ENCODE measurements around the gene RPL19.
A peak's percentile ranks its signal among the peaks of the same experiment; 100 is the strongest.
"Not testable (repeated sequence)": the region's sequence is repeated elsewhere in the genome, so short reads cannot be mapped to it uniquely, and the experiment has no call there.

RPL19 gene

GRCh38 chr17:39200070-39200879 is at the start of gene RPL19:
Gene RPL19, plus strand, starts transcription at chr17:39200283. Its CDS starts 62 bp downstream, at chr17:39200345.
- DNase-seq (ENCODE audit: low spot score), result no peak

GRCh38 chr17:39150795-39151149 is 49.3 kb upstream of the RPL19 start:
- no peak for DNase-seq (ENCODE audit: low spot score)

- no peak for DNase-seq (ENCODE audit: low spot score)
These were observed 48.7 kb upstream of the RPL19 start, which contains the start of gene PLXDC1 for GRCh38 chr17:39151150-39151942. Gene PLXDC1, minus strand, starts transcription at chr17:39151637. Its CDS starts 200 bp downstream, at chr17:39151437.

GRCh38 chr17:39151943-39152818 is 47.9 kb upstream of the RPL19 start:
- DNase-seq (ENCODE audit: low spot score), result no peak

GRCh38 chr17:39153599-39154051 is 46.5 kb upstream of the RPL19 start:
- DNase-seq (ENCODE audit: low spot score), result peak; percentile 91

- no peak for DNase-seq (ENCODE audit: low spot score)
These were observed 44.4 kb upstream of the RPL19 start for GRCh38 chr17:39155654-39156053.

- no peak for DNase-seq (ENCODE audit: low spot score)
These were observed 43.6 kb upstream of the RPL19 start for GRCh38 chr17:39156491-39156890.

GRCh38 chr17:39158623-39159022 is 41.5 kb upstream of the RPL19 start:
- no peak for DNase-seq (ENCODE audit: low spot score)

- no peak for DNase-seq (ENCODE audit: low spot score)
These were observed 38.1 kb upstream of the RPL19 start for GRCh38 chr17:39161962-39162361.

- peak; percentile 80 for DNase-seq (ENCODE audit: low spot score)
These were observed 35.4 kb upstream of the RPL19 start for GRCh38 chr17:39164675-39165143.

GRCh38 chr17:39165178-39165840 is 34.8 kb upstream of the RPL19 start:
- DNase-seq (ENCODE audit: low spot score), result no peak

GRCh38 chr17:39165841-39166349 is 34.2 kb upstream of the RPL19 start, which contains the start of gene ARL5C:
Gene ARL5C, minus strand, starts transcription at chr17:39166161. Its CDS starts 401 bp downstream, at chr17:39165760.
- no peak for DNase-seq (ENCODE audit: low spot score)

GRCh38 chr17:39166437-39167335 is 33.4 kb upstream of the RPL19 start:
- DNase-seq (ENCODE audit: low spot score), result no peak

GRCh38 chr17:39167476-39167875 is 32.6 kb upstream of the RPL19 start:
- DNase-seq (ENCODE audit: low spot score), result no peak

- DNase-seq (ENCODE audit: low spot score), result not testable (repeated sequence)
These were observed 31.6 kb upstream of the RPL19 start for GRCh38 chr17:39168503-39168902.

- DNase-seq (ENCODE audit: low spot score), result no peak
These were observed 31.0 kb upstream of the RPL19 start for GRCh38 chr17:39169101-39169500.

- no peak for DNase-seq (ENCODE audit: low spot score)
These were observed 30.6 kb upstream of the RPL19 start for GRCh38 chr17:39169518-39169917.

GRCh38 chr17:39170109-39170508 is 30.0 kb upstream of the RPL19 start:
- DNase-seq (ENCODE audit: low spot score), result no peak

- DNase-seq (ENCODE audit: low spot score), result no peak
These were observed 29.5 kb upstream of the RPL19 start for GRCh38 chr17:39170558-39170957.

- DNase-seq (ENCODE audit: low spot score), result no peak
These were observed 28.1 kb upstream of the RPL19 start for GRCh38 chr17:39171933-39172332.
